Uterus (tissue), 2 donors: ENCODE measurements around the gene CCDC136.

Source experiments
- CTCF ChIP-seq, 4 experiments: fragments of 200-600 bp in 2 of 4; fragments of 450-650 bp in 2 of 4; sonication (generic) in 2 of 4; IDR thresholded peaks; one replicate each; pipeline ENCODE4 v1.5.1; 2016 to 2019; ENCODE audit warnings: antibody characterized with exemption in 4 of 4, mild to moderate bottlenecking in 2 of 4, moderate library complexity in 1 of 4
- POLR2A ChIP-seq, 2 donors: fragments of 450-650 bp; IDR thresholded peaks; one replicate each; pipeline ENCODE4 v1.6.1; 2016; ENCODE audit warnings: antibody characterized with exemption in 2 of 2, mild to moderate bottlenecking in 1 of 2, moderate library complexity in 1 of 2

GRCh38 chr7:128800567-128800966 lies 8.8 kb downstream of the CCDC136 start:
- no peak for TF ChIP-seq CTCF (IDR thresholded peaks at IDR 0.05)
- no peak for TF ChIP-seq POLR2A (IDR thresholded peaks at IDR 0.05)
